Suppressor macrophage (primary cell): ENCODE measurements around the gene ZSWIM6.
A peak's percentile ranks its signal among the peaks of the same experiment; 100 is the strongest.

Experiments
- DNase-seq, 4 experiments: peaks; one replicate each; pipeline ENCODE4 v3.0.0-alpha.2; 2020 to 2022
- total RNA-seq, 17 experiments: gene quantifications; one replicate each; lab custom pipeline; 2026; ENCODE audit warnings: mixed read lengths in 6 of 17, inconsistent platforms in 3 of 17; lab: John Stamatoyannopoulos, UW

The ZSWIM6 gene
- 31.5 to 82.8 (median 55.5) reads per million in 17 experiments for total RNA-seq

- DNase-seq, result peak; percentile 99 to 100 (median 100)
These were observed at the start of gene ZSWIM6 for GRCh38 chr5:61331407-61332357. TSS of gene ZSWIM6 (plus strand) at chr5:61332258. CDS start at chr5:61332273, 15 bp downstream.

DNA sequence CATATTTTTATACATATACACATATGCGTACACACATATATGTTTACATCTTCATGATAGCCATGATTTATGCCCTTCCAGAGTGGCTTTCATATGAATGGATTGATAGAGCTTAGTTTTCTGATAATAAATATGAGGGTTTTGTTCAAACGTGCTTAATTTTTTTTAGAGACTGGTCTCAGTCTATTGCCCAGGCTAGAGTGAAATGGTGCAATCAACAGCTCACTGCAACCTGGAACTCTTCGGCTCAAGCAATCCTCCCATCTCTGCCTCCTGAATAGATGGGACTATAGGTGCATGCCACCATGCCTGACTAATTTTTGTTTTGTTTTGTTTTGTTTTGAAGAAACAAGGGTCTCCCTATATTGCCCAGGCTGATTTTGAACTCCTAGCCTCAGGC lies 48.6 kb upstream of the ZSWIM6 start:
- DNase-seq, result no peak

DNA sequence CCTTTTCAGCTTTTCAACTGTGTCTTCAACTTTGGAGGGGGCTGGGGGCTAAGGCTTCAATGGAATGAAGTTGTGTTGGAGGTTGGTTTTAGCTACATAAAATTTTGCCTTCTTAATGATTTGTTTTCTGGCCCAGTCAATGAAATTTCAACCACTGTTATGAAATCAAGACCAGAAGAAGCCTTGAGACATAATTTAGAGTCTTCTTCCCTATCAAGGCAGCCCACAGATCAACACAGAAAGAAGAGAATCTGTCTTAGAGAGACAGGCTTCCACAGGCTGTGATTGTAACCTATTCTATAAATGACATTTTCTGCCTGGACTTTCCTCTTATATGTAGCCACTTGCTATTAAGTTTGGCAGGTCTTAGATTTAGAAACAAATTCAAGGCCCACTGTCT lies 46.5 kb upstream of the ZSWIM6 start:
- DNase-seq, result peak in 2 of 4 experiments; percentile 51 to 52

GRCh38 chr5:61286446-61287132 lies 45.5 kb upstream of the ZSWIM6 start:
- peak in 2 of 4 experiments; percentile 46 to 47 for DNase-seq

- peak in 3 of 4 experiments; percentile 29 to 73 (median 35) for DNase-seq
These were observed 44.6 kb upstream of the ZSWIM6 start for GRCh38 chr5:61287474-61287873.

DNA sequence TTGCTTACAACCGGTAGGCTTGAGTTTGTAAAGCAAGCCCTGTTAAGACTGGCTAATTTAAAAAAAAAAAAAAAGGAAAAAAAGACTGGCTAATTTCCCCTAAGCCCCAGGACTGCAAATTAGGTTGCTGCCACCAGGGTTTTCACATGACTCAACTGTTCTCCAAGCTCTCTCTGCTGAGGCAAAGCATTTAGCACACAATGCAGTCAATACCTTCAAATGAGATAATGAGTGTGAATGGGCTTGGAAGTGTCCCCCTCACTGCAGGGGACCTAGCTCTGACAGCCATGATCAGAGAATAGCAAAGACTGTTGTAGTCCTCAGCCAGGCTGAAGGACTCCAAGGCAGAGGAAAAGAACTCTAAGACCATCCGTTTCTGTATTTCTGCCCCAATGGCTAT lies 42.8 kb upstream of the ZSWIM6 start:
- peak; percentile 32 to 48 (median 42) for DNase-seq

GRCh38 chr5:61289669-61290306 lies 42.3 kb upstream of the ZSWIM6 start:
- DNase-seq, result peak in 3 of 4 experiments; percentile 50 to 70 (median 58)

GRCh38 chr5:61290791-61291210 lies 41.3 kb upstream of the ZSWIM6 start:
- DNase-seq, result no peak

GRCh38 chr5:61292062-61292657 lies 39.9 kb upstream of the ZSWIM6 start:
- no peak for DNase-seq

- no peak for DNase-seq
These were observed 39.0 kb upstream of the ZSWIM6 start for GRCh38 chr5:61293071-61293470.

- DNase-seq, result no peak
These were observed 38.2 kb upstream of the ZSWIM6 start for GRCh38 chr5:61293873-61294272.

DNA sequence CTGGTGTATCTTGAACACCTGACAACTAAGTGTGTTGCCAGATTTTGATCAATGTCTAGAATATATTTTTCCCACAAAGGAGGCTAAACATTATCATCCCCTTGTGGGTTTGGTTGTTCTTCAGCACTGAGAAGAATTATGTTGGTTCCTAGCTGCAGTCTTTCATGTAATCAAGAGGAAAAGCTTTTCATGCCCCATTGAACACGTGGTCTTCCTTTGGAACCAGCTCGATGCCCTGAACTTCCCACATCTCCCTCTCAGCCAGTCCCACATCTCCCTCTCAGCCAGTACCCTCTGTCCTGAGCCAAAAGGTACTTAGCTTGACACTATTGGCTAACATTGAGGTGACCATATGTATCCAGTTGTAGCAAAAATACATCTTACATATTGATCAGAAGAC lies 36.7 kb upstream of the ZSWIM6 start:
- no peak for DNase-seq

GRCh38 chr5:61298066-61298465 lies 34.0 kb upstream of the ZSWIM6 start:
- DNase-seq, result no peak

DNA sequence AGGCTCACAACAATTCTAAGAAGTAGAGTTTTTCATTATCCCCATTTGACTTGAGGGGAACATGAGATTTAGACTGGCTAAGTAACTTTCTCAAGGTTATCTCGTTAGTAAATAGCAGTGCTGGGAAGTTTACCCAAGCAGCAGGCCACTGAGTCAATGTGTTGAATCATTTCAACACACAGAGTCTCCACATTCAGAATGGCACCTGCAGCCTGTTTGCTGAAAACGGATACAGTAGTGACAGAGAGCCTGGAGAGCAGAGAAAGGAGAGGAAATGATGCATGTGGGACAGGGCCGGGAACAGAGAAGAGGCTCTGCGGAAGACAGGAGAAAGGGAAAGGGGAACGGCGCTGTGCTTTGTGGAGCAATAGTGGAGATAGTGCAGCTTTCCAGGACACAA lies 33.5 kb upstream of the ZSWIM6 start:
- DNase-seq, result no peak

GRCh38 chr5:61299261-61299681 lies 32.8 kb upstream of the ZSWIM6 start:
- DNase-seq, result no peak

- peak in 1 of 4 experiments; percentile 41 for DNase-seq
These were observed 30.5 kb upstream of the ZSWIM6 start for GRCh38 chr5:61301341-61302199.

- DNase-seq, result no peak
These were observed 29.9 kb upstream of the ZSWIM6 start for GRCh38 chr5:61302200-61302563.

GRCh38 chr5:61303346-61303745 lies 28.7 kb upstream of the ZSWIM6 start:
- DNase-seq, result peak in 1 of 4 experiments; percentile 52

- DNase-seq, result no peak
These were observed 27.3 kb upstream of the ZSWIM6 start for GRCh38 chr5:61304590-61305381.

DNA sequence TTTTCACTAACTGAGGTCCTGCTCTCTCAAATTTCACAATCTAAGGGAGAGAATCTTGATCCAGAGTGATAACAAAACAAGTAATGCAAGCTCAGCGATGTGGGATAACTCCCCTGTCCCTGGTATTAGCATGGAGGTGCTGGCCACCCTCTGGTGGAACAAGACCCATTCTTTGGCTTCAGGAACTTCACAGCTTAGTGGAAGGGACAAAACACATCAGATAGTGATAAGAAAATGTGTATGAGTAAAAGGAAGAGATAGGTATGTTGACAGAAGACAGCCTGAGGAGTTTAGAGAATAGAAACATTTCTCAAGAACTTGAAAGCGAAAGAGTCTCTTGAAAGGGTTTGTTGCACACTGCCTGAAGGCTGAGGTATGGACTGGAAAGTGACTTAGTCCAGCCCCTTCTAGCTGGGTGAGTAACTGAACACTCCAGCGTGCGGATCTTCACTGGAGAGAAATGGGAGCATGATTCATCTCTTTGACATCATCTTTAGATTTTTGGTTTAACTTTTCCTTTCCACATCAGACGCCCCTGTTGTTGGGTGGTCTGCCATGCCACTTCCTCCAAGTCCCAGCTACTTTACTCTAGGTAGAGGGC lies 25.4 kb upstream of the ZSWIM6 start:
- peak in 3 of 4 experiments; percentile 39 to 66 (median 49) for DNase-seq
